GM18861 (cell line): ENCODE measurements around the gene HAS3.

Experiments
- ATAC-seq: cut with Tn5 transposase; IDR thresholded peaks from one replicate; pipeline ENCODE4 v1.9.1; 2021; ENCODE audit not compliant: unreplicated experiment

The HAS3 gene

DNA sequence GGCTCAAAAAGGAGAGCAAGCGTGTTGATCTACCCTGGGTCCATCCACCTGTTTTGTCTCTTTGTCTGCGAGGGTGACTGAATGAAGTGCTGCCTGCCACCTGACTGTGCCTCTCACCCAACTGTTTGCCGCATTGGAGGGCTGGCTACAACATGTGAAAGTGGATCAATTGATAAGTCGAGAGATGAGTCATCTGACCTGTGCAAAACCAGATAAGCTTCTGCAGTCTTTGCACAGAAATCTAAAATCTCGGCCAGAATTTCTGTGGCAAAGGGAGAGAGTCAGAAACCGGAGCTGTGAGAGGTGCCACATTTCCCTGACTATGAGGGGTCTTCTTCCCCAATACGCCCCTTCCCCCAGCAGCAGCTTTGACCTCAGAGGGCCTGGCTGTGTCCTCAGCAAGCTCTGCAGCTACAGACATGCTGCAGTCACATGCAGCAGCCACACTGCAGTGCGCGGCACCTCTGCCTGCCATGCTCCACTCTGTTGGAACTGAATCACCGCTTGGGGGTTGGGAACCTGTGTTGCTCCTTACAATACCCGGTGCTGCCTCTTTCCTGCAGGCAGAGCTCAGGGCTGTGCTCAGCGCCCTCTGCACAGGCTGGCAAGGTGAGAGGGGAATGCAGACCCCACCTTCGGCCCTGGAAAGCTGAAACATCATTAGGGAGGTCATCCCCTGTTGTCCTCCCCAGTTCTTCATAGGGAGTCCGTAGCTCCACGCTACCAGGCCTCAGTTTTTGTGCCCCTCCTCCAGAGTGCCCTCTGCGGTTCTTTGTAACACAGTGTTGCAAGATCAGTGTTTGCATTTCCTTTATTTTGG is 16.2 kb upstream of the HAS3 start:
- no peak for ATAC-seq

DNA sequence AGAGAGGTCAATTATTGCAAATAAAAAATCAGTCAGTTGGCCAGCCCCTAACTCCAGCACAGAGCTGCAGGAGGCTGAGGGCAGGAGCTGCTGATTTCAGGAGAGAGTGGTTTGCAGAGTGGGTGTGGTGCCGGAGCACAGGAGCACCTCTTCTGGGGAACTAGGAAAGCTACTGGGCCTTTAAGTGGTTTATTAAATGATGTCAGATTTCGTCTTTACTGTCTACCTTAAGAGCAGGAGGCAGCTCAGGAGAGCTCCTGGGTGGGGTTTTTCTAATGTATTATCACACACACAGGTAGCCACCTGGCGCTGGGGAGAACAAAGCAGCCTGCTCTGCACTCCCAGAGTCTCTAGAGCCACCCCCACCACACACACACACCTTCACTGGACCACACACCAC is 11.5 kb upstream of the HAS3 start:
- no peak for ATAC-seq

DNA sequence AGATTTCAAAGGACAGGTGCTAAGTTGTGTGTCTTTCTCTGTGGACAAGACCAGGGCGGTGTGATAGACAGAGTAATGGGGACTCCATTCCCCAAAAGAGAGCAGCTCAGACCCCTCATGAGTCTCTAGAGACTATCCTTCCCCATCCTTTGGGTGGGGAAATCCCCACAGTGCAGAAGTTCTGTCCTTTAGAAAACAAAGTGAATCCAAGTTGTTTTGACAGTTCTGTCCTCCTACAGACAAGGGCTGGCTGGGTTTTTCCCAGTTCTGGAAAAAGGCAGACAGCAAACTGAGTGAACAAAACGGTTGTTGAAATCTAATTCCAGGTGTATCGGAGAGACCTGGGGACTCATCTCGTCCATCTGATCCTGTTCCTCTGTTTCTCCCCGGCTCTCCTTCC is 11.0 kb upstream of the HAS3 start:
- ATAC-seq: no peak

DNA sequence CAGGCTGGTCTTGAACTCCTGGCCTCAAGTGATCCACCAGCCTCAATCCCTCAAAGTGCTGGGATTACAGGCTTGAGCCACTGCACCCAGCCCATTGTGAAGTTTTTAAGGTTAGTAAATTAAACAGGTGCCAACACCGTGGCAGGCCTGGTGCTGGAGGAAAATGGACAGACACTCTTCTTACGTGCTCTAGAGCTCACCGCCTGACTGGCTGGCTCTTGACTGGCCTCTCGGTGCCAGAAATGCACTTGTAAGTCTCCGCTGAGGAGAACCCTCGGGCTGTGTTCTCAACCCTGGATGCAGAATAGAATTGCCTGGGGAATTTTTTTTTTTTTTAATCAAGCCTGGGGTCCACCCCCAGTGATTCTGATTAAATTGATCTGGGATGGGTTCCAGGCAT is 10.3 kb upstream of the HAS3 start:
- ATAC-seq: no peak

DNA sequence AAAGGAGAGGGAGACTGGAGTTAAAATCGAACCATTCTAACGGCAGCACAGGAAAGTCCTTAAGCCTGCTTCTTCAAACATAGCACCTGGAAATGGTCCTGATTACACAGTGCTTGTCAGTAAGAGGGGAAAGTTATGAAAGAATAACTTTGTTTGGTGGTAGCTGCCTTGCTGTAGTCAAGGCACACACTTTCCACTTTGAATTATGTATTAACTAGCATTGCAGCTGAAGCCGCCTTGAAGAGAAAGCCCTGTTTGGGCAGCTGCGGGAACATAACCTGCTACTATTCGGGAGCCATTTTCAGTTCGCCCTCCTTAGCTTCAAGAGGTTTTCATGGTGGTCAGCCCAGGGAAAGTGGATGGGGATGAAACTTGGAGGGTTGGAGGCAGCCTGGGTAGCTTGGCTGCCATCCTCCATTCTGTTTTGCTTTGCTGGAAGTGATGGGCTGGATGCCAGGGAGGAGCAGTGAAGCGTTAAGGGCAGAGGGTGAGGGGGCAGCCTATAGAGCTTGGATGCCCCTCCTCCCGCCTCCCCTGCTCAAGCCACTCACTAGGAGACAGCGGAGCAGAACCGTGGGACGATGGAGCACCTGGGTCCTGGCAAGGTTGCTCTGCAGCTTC is 5.3 kb upstream of the HAS3 start:
- no peak for ATAC-seq

DNA sequence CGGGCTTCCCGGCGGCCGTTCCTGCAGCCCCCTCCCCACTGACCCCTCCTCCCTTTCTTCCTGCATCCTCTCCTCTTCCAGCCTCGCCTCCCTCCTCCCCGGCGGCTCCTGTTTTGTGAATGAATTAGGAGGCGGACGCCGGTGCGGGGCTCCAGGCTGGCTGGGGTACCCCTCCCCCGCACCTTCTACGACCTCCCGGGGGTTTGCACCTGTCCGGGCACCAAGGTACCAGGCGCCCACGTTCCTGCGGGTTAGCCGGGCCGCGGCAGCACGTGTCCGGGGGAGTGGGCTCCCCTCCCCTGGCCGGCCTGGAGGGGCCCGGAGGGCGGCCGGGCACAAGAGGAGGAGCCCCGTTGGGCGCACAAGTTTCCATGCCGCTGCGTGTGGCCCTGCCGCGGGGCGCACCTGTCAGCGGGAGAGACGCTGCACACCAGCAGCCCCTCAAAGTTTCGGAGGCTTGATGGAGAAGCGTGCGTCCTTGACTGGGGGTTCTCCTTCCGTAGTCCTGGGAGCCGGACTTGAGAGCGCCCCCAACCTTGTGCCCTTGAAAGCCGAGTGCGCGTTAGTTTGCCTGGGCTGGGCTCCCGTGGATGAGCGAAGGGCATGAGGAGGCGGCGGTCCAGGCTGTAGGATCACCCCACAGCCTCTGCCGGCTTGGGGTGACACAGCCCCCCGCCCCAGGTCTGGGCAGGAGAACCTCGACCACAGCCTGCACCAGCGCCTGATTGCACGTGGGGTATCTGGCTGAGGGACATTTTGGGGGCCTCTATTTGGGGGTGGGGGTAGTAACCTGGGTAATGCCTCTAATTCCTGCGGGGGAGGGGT is 1.2 kb downstream of the HAS3 start:
- no peak for ATAC-seq

DNA sequence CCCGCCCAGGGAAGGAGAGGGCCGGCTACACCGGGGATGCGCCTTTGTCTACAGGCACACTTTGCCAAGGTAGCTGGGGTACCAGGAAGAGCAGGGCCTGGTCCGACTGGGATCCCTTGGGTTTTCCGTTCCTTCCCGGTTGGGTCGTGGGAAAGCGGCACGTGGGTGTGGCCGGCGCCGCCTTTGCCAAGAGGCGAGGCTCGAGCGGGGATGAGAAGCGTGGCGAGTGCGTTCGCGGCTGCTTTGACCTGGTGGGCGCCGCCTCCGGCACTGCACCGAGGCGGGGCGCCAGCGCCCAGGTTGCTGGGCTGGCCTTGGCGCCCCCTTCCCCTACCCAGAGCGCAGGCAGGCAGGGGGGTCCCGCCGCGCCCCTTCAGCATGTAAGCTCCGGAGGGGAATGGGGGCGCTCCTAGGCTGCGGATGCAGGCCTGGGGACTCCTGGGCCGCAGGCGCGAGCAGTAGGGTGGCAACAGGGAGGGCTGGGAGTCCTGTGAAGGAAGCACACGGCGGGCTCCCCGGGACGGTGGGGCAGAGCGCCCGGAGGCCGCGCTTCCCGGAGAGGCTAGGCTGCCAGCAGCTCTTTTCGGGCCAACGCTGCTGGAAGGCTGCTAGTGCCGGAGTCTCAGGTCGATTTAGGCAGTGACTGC is 2.0 kb downstream of the HAS3 start:
- no peak for ATAC-seq

DNA sequence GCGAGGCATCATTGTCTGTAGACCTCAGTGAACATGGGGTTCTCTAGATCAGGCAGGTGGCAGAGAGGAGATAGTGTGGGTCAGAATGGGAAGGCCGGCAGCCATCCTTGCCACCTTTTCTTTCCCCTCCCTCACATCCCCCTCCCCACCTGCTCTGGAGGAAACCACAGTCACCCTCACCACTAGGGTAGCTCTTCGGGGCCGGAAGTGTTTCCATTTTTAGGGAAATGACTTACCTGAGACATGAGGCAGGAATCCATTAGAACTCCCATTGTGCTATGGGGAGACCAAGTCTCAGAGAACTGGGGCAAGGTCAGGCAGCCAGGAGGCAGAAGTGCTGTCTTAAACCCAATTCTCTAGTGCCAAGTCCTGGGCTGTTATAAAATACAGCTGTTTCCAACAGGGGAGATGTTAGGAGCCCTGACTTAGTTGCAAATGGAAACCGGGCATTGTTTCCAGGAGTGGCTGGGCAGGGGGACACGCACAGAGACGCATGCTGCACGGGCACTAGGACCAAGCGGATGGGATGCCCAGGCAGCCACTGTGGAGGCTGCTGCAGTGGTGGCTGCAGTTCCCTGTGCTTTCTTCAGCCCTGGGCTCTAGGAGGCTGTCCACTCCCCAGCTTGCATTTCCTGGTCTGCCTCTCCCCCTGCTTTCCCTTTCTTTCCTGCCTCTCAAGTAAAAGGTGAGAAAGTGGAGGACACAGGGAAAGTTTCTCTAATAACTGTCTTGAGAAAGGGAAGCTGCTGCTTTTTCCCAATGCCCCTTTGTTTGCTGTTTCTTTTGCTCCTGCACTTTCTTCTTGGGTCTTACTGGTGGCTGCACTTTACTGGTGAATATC is 2.8 kb downstream of the HAS3 start:
- ATAC-seq: no peak

DNA sequence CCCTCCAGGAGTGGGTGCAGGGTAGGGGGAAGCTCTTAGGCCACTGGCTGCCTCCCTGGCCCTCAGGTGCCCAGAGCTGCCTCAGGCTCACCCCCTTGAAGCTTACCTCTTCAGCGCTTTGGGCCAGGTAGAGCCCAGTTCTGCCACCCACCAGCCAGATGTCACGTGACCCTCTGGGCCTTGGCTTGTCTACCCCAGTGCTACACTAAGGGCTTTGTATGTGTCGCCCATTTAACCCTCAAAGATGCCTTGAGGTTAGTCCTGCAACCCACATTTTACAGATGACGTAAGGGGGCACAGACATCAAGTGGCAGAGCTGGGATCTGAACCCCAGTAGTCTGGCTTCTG is 3.4 kb downstream of the HAS3 start:
- ATAC-seq: no peak

DNA sequence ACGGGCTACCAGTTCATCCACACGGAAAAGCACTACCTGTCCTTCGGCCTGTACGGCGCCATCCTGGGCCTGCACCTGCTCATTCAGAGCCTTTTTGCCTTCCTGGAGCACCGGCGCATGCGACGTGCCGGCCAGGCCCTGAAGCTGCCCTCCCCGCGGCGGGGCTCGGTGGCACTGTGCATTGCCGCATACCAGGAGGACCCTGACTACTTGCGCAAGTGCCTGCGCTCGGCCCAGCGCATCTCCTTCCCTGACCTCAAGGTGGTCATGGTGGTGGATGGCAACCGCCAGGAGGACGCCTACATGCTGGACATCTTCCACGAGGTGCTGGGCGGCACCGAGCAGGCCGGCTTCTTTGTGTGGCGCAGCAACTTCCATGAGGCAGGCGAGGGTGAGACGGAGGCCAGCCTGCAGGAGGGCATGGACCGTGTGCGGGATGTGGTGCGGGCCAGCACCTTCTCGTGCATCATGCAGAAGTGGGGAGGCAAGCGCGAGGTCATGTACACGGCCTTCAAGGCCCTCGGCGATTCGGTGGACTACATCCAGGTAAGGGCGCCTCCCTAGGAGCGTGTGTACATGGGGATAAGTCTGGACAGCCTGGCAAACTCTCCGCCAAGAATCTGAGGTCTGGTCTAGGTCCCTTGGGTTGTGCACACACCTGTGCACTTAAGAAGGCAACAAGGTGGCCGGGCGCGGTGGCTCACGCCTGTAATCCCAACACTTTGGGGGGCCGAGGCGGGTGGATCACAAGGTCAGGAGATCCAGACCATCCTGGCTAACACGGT is 4.2 kb downstream of the HAS3 start:
- no peak for ATAC-seq

DNA sequence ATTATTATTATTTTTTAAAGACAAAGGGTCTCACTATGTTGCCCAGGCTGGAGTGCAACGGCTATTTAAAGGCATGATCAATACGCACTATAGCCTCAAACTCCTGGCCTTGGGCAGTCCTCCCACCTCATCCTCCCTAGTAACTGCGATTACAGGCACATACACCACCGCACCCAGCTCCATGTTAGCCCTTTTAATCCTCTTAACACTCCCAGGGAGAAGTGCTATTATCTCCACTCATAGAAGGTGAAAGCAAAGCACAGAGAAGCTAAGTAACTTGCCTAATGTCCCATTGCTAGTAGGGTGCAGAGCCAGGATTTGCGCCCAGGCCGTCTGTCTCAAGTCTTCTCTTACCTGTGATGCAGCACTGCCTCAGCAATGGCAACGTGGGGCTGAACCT is 5.0 kb downstream of the HAS3 start:
- no peak for ATAC-seq

DNA sequence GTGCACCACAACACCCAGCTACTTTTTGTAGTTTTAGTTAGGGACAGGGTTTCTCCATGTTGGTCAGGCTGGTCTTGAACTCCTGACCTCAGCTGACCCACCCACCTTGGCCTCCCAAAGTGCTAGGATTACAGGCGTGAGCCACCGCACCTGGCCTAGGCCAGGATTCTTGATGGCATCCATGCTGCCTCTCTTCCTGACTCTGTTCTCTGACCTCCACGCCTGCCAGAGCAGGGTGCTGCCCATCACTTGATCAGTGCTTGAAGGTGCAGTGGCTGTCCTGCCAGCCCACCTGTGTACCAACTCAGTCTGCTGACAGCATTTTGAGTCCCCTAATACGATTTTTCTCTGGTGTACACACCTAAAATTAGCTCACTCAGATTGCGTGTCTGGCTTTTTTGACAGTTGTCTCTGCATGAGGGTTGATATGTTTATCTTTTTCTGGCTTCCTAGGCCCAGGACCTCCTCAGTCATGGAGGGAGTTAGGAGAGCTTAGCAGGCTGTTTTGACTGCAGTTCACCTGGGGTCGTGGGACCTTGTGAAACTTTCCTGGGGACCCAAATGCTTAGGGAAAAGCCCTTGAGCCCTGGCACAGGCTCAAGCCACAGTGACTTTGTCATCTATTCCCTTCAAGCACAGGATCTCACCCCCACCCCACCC is 5.9 kb downstream of the HAS3 start:
- no peak for ATAC-seq

DNA sequence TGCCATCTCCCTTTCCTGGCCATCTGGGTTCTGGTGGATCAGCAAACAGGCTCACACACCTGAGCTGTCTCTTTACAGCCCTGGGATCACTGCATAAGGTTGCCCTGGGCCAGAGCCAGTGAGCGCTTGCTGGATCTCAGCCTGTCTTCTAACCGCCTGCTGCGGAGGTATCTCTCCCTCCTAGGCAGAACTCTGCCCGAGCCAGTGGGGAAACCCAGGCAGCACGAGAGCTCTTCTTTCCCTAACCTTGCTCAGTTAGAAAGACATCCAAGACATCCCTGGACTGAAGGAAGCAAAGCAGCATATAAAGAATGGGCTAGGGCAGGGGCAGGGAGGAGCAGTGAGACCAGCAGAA is 6.4 kb downstream of the HAS3 start:
- ATAC-seq: no peak

DNA sequence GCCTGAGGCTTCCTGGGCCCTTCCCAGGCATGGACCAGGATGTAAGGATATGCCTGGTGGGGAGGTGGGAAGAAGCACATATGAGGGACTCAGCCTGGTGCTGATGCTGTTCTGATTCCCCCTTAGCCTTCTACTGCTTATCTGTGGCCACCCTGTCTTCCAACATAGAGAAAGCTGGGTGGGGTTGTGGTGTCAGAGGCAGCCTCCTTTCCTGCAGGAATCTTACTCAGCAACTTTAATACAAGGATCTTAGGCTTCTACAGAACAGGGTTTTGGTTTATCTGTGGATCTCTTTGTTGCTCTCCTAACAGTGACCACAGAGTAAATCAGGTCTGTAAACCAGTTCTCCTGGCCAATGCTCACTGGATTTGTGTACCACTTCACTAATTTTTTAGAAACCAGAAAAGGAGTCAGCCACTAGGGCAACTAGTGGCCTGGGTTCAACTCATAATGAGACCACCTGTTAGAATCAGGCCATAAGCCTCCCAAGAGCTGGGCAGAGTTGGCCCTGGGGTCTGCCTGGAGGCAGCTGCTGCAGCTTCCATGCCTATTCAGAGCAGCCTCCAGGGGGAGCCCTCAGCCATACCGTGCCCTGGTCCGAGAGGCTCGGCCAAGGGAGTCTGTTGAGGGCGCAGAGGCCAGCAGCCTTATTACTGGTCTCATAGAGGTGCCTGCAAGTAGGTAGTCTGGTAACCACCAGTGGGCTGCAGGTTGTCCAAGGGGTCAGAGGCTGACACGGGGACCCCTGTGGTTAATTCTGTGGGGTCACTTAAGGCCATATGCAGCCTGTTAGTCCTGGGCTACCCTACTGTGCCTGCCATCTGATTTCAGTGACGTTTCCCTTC is 7.1 kb downstream of the HAS3 start:
- ATAC-seq: no peak

DNA sequence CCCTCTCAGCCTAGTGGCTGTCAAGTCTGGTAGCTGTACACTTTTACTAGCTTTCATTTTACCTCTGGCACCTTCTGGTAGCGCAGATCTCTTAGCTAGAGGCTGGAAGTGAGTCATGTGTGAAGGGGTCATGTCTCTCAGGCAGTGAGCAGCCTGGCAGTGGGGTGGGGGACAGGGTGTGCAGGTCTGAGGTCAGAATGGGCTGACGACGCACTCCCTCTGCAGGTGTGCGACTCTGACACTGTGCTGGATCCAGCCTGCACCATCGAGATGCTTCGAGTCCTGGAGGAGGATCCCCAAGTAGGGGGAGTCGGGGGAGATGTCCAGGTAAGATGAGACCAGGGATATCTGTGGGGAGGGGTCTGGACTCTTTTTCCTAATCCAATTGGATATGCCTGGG is 7.8 kb downstream of the HAS3 start:
- ATAC-seq: no peak

DNA sequence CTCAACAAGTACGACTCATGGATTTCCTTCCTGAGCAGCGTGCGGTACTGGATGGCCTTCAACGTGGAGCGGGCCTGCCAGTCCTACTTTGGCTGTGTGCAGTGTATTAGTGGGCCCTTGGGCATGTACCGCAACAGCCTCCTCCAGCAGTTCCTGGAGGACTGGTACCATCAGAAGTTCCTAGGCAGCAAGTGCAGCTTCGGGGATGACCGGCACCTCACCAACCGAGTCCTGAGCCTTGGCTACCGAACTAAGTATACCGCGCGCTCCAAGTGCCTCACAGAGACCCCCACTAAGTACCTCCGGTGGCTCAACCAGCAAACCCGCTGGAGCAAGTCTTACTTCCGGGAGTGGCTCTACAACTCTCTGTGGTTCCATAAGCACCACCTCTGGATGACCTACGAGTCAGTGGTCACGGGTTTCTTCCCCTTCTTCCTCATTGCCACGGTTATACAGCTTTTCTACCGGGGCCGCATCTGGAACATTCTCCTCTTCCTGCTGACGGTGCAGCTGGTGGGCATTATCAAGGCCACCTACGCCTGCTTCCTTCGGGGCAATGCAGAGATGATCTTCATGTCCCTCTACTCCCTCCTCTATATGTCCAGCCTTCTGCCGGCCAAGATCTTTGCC is 9.0 kb downstream of the HAS3 start:
- ATAC-seq: no peak

DNA sequence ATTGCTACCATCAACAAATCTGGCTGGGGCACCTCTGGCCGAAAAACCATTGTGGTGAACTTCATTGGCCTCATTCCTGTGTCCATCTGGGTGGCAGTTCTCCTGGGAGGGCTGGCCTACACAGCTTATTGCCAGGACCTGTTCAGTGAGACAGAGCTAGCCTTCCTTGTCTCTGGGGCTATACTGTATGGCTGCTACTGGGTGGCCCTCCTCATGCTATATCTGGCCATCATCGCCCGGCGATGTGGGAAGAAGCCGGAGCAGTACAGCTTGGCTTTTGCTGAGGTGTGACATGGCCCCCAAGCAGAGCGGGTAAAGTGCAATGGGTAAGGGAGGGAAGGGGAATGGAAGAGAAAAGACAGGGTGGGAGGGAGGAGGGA is 9.5 kb downstream of the HAS3 start:
- no peak for ATAC-seq

DNA sequence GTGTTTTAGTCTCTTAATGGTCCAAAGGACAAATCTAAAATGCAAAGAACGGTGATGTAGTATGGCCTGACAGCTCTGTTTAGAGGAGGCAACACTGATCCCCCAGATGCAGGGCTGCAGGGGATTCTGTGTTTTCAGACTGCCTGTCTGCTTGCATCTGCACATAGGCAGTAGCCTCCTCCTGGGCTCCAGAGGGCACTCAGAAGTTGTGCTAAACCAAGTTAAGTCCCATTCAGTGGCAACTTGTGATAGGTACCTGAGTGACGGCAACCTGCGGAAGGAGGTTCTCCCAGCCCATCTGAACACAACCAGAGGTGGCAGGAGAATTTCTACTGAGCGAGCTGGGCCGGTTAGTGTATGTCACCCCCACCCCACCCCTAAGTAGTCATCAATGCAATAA is 9.9 kb downstream of the HAS3 start:
- no peak for ATAC-seq
